Cardiac muscle cell (in vitro differentiated cells and primary cell): Measurements from ENCODE around the gene JPH2. TPM values are rescaled to one million over a fixed set of nuclear protein-coding genes. Genes with fewer than 3 reads are reported as not detected.
A peak's percentile ranks its signal among the peaks of the same experiment; 100 is the strongest.
"Not testable (repeated sequence)": the region's sequence is repeated elsewhere in the genome, so short reads cannot be mapped to it uniquely, and the experiment has no call there.

Experiments used
- DNase-seq, 2 donors: peaks; one replicate each; pipeline versions ENCODE4 v3.0.0 to v3.0.0-alpha.2; 2010 to 2017; ENCODE audit warnings: low read depth in 1 of 2, low spot score in 1 of 2
- H3K27ac ChIP-seq: fragments of 200-600 bp; sonication (generic); 2 replicates; pipeline ENCODE4 v1.5.1; 2016
- H3K27me3 ChIP-seq: fragments of 200-600 bp; sonication (generic); 2 replicates; pipeline ENCODE4 v1.6.0; 2016; ENCODE audit warnings: control low read depth
- H3K36me3 ChIP-seq: fragments of 200-600 bp; sonication (generic); 2 replicates; pipeline ENCODE4 v1.5.1; 2016; ENCODE audit warnings: control low read depth
- H3K4me1 ChIP-seq: fragments of 200-600 bp; sonication (generic); 2 replicates; pipeline ENCODE4 v1.8.1; 2017; ENCODE audit warnings: low read depth, mild to moderate bottlenecking, mixed run types
- H3K4me3 ChIP-seq: fragments of 200-600 bp; sonication (generic); 2 replicates; pipeline ENCODE4 v1.5.1; 2016; ENCODE audit warnings: mild to moderate bottlenecking
- H3K9me3 ChIP-seq: fragments of 200-600 bp; sonication (generic); 2 replicates; pipeline ENCODE4 v1.5.1; 2017; ENCODE audit warnings: low read depth, mild to moderate bottlenecking, control low read depth
- CTCF ChIP-seq: IDR thresholded peaks from 2 replicates; pipeline ENCODE4 v1.5.1; 2012; ENCODE audit warnings: low read depth, mild to moderate bottlenecking, low read length
- polyA plus RNA-seq: library from polyadenylated mRNA; unstranded; fragments of >200 nt; fragmentation: Nextera tagmentation; extraction: Ambion mirVana; gene quantifications from 2 replicates; pipeline ENCODE4 v1.2.1, GENCODE V29; 2016
- total RNA-seq: library from RNA; depleted of rRNA; stranded (reverse); fragments of >200 nt; gene quantifications from 2 replicates; pipeline ENCODE4 v1.2.3, GENCODE V29; 2016

The JPH2 gene
- total and polyA plus RNA-seq, 2 experiments from 2014 or later = 97.2 to 205 TPM

DNA sequence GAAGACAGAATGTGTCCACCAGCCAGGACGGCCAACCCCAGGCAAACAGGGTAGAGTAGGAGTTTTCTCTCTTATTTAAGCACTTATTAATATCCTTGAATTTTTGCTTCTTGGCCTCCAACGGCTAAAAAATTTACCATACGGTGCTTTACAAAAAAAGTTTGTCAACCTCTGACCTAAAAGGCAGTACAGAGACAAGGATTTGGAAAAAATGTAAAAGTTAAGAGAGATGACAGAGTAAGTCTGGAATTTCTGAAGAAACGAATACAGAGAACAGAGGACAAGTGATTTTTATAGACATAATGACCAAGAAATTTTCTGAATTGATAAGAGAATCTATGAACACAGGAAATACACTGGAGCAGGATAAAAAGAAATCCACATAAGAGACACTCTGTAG is 13.4 kb upstream of the JPH2 start:
- Histone ChIP-seq H3K4me3 (no peak overlapping the region), H3K27ac (no peak overlapping the region), H3K4me1 (peaks cover 12% of the 10 kb centered on the region), H3K27me3 (no peaks in the 10 kb centered on the region), H3K36me3 (peaks cover 50% of the 10 kb centered on the region), H3K9me3 (no peaks in the 10 kb centered on the region)
- TF ChIP-seq CTCF = no peak
- no peak for DNase-seq

- H3K4me3 ChIP-seq = no peak overlapping the region
- H3K4me1 ChIP-seq = peaks cover 12% of the 10 kb centered on the region
- no peaks in the 10 kb centered on the region for H3K27me3 ChIP-seq
- H3K27ac ChIP-seq = no peak overlapping the region
- TF ChIP-seq CTCF = no peak
- no peak for DNase-seq
- no peaks in the 10 kb centered on the region for H3K9me3 ChIP-seq
- H3K36me3 ChIP-seq = peaks cover 50% of the 10 kb centered on the region
Observed at GRCh38 chr20:44199877-44200276, 12.9 kb upstream of the JPH2 start.

- H3K36me3 ChIP-seq = peaks cover 50% of the 10 kb centered on the region
- H3K4me1 ChIP-seq = peaks cover 12% of the 10 kb centered on the region
- no peak overlapping the region for H3K27ac ChIP-seq
- H3K9me3 ChIP-seq = no peaks in the 10 kb centered on the region
- H3K27me3 ChIP-seq = no peaks in the 10 kb centered on the region
- H3K4me3 ChIP-seq = no peak overlapping the region
- no peak for TF ChIP-seq CTCF
- DNase-seq = no peak
Observed at GRCh38 chr20:44198872-44199271, 11.9 kb upstream of the JPH2 start.

GRCh38 chr20:44196271-44196670 is 9.3 kb upstream of the JPH2 start:
- Histone ChIP-seq H3K36me3 (peaks cover 43% of the 10 kb centered on the region), H3K27me3 (no peaks in the 10 kb centered on the region), H3K4me1 (no peaks in the 10 kb centered on the region), H3K9me3 (no peaks in the 10 kb centered on the region), H3K4me3 (no peak overlapping the region), H3K27ac (peak overlapping the region; percentile 55)
- DNase-seq = no peak
- TF ChIP-seq CTCF = peak; percentile 19

GRCh38 chr20:44195605-44196004 is 8.6 kb upstream of the JPH2 start:
- no peak for DNase-seq
- H3K4me1 ChIP-seq = no peaks in the 10 kb centered on the region
- H3K27ac ChIP-seq = peak overlapping the region; percentile 73
- no peaks in the 10 kb centered on the region for H3K27me3 ChIP-seq
- no peak for TF ChIP-seq CTCF
- H3K9me3 ChIP-seq = no peaks in the 10 kb centered on the region
- H3K4me3 ChIP-seq = no peak overlapping the region
- peaks cover 37% of the 10 kb centered on the region for H3K36me3 ChIP-seq

DNA sequence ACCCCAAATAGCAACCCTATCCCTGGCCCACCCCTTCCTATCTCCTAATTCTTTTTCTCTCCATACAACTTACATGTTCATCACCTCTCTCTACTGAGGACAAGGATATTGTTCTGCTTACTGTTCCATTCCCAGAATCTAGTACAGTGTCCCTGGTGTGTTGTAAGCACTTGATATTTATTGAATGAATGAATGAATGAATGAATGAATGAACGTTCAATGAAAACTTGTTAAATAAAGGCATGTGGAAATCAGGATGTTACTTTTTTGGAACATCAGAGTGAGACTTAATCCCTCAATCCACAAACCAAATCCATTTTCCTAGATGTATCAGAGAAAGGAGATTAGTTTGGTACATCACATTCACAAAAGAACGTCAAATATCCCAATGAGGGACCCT is 6.8 kb upstream of the JPH2 start:
- Histone ChIP-seq H3K27me3 (no peaks in the 10 kb centered on the region), H3K27ac (no peak overlapping the region), H3K4me1 (peaks cover 5% of the 10 kb centered on the region), H3K4me3 (no peak overlapping the region), H3K9me3 (no peaks in the 10 kb centered on the region), H3K36me3 (peaks cover 22% of the 10 kb centered on the region)
- TF ChIP-seq CTCF = no peak
- DNase-seq = no peak

GRCh38 chr20:44191640-44192039 is 4.7 kb upstream of the JPH2 start:
- DNase-seq, H3K27ac ChIP-seq, H3K4me3 ChIP-seq, H3K27me3 ChIP-seq, H3K9me3 ChIP-seq, H3K36me3 ChIP-seq: not testable (repeated sequence)
- H3K4me1 ChIP-seq = peaks cover 21% of the 10 kb centered on the region
